PC-9 (cell line): ENCODE measurements around the gene AKAP8L. TPM values are rescaled to one million over a fixed set of nuclear protein-coding genes. Genes with fewer than 3 reads are reported as not detected.
"Not testable (repeated sequence)": the region's sequence is repeated elsewhere in the genome, so short reads cannot be mapped to it uniquely, and the experiment has no call there.

Source experiments
- BruUV-seq: library from RNA; stranded (reverse); fragments of 400-500 nt; replicated peaks from 2 replicates; lab custom pipeline; 2021; lab: Mats Ljungman, UMichigan
- CTCF ChIA-PET: fragments of 300-600 bp; sonication (Branson Sonifier 250); formaldehyde crosslinking; loops from one replicate; lab custom pipeline; 2022; ENCODE audit warnings: antibody characterized with exemption; lab: Charles Lee
- POLR2A ChIA-PET: fragments of 300-600 bp; sonication (Branson Sonifier 250); formaldehyde crosslinking; loops from one replicate; lab custom pipeline; 2022; ENCODE audit warnings: antibody characterized with exemption; ENCODE audit not compliant: unreplicated experiment; lab: Charles Lee
- DNase-seq, 2 experiments: peaks; one replicate each; pipeline versions ENCODE4 v3.0.0 to v3.0.0-alpha.2; 2015 to 2022; ENCODE audit warnings: mixed read lengths in 1 of 2
- H2AFZ ChIP-seq: fragments of 200-600 bp; sonication (generic); 2 replicates; pipeline ENCODE4 v1.8.1; 2017; ENCODE audit warnings: antibody characterized with exemption
- H3F3A ChIP-seq: fragments of 200-600 bp; sonication (generic); 2 replicates; pipeline ENCODE4 v1.8.1; 2017; ENCODE audit warnings: antibody characterized with exemption, mild to moderate bottlenecking, low read depth; ENCODE audit not compliant: insufficient read depth
- H3K27ac ChIP-seq: fragments of 200-600 bp; sonication (generic); 2 replicates; pipeline ENCODE4 v1.6.1; 2016; ENCODE audit warnings: mixed run types
- H3K27me3 ChIP-seq: fragments of 200-600 bp; sonication (generic); 2 replicates; pipeline ENCODE4 v1.6.1; 2016; ENCODE audit warnings: low read depth, mixed run types; ENCODE audit not compliant: insufficient read depth
- H3K36me3 ChIP-seq: fragments of 200-600 bp; sonication (generic); 2 replicates; pipeline ENCODE4 v1.6.1; 2016; ENCODE audit warnings: low read depth, mixed run types
- H3K4me1 ChIP-seq: fragments of 200-600 bp; sonication (generic); replicated peaks from 2 replicates; pipeline ENCODE4 v1.6.1; 2016; ENCODE audit warnings: mixed run types; ENCODE audit not compliant: insufficient read depth
- H3K4me2 ChIP-seq: fragments of 200-600 bp; sonication (generic); 2 replicates; pipeline ENCODE4 v1.6.1; 2017; ENCODE audit warnings: mixed run types
- H3K4me3 ChIP-seq: fragments of 200-600 bp; sonication (generic); 2 replicates; pipeline ENCODE4 v1.6.1; 2016; ENCODE audit warnings: mixed run types
- H3K79me2 ChIP-seq: fragments of 200-600 bp; sonication (generic); 2 replicates; pipeline ENCODE4 v1.6.1; 2017; ENCODE audit warnings: low read depth, mixed run types
- H3K9me2 ChIP-seq: fragments of 200-600 bp; sonication (generic); 2 replicates; pipeline ENCODE4 v1.8.1; 2017; ENCODE audit warnings: mild to moderate bottlenecking; ENCODE audit not compliant: insufficient read depth
- H3K9me3 ChIP-seq: fragments of 200-600 bp; sonication (generic); 2 replicates; pipeline ENCODE4 v1.8.1; 2016; ENCODE audit warnings: low read depth; ENCODE audit not compliant: insufficient read depth
- H4K20me1 ChIP-seq: fragments of 200-600 bp; sonication (generic); 2 replicates; pipeline ENCODE4 v1.8.1; 2017; ENCODE audit not compliant: insufficient read depth
- CTCF ChIP-seq: fragments of 200-600 bp; sonication (generic); conservative IDR thresholded peaks from 2 replicates; pipeline ENCODE4 v1.6.1; 2017; ENCODE audit warnings: mixed run types, antibody characterized with exemption, mild to moderate bottlenecking, moderate library complexity
- EZH2 ChIP-seq: fragments of 200-600 bp; sonication (generic); IDR thresholded peaks from 2 replicates; pipeline ENCODE4 v1.8.0; 2017; ENCODE audit warnings: antibody characterized with exemption, low read depth
- intact Hi-C: fragments of 100-400 bp; cut with micrococcal nuclease; formaldehyde crosslinking; loops from one replicate; pipeline ENCODE4 v1.10.0; 2022; ENCODE audit not compliant: unreplicated experiment
- total RNA-seq: library from RNA; stranded (reverse); gene quantifications from 2 replicates; pipeline ENCODE4 v1.2.3, GENCODE V29; 2021

AKAP8L gene
- total RNA-seq, 1 experiment from 2014 or later: 49.9 TPM

- Histone ChIP-seq H4K20me1 (peaks cover 53% of the 10 kb centered on the region), H2AFZ (no peak overlapping the region), H3K4me3 (peak overlapping the region; percentile 87), H3K79me2 (peaks cover 60% of the 10 kb centered on the region), H3K9me3 (no peaks in the 10 kb centered on the region), H3F3A (peaks cover 28% of the 10 kb centered on the region; the same call in 1 of the 2 replicates), H3K36me3 (peaks cover 7% of the 10 kb centered on the region; the same call in 1 of the 2 replicates), H3K4me1 (peaks cover 17% of the 10 kb centered on the region), H3K4me2 (peak overlapping the region; percentile 93), H3K27ac (no peak overlapping the region), H3K9me2 (no peaks in the 10 kb centered on the region), H3K27me3 (no peaks in the 10 kb centered on the region)
- TF ChIP-seq EZH2 (no peak), CTCF (no peak)
- DNase-seq: no peak
- POLR2A ChIA-PET: no interaction called here
- CTCF ChIA-PET: interaction anchor here (0.6 kb wide), 1 partner anchor 62 kb away, joined by 3 read pairs; no protein-coding TSS in a partner anchor
- TSS peak; percentile 42 for BruUV-seq
- intact Hi-C loops: loop anchor here (2.0 to 5.0 kb wide), 2 partner anchors 39 to 135 kb away; partner anchors contain the start of gene AKAP8
These were observed 1.1 kb downstream of the AKAP8L start for GRCh38 chr19:15417699-15418098.

GRCh38 chr19:15412832-15413231, 6.0 kb downstream of the AKAP8L start:
- Histone ChIP-seq H3K4me2 (no peak overlapping the region), H3K4me1 (peaks cover 29% of the 10 kb centered on the region)
- POLR2A ChIA-PET: no interaction called here

GRCh38 chr19:15411351-15411750, 7.4 kb downstream of the AKAP8L start:
- Histone ChIP-seq H4K20me1 (peaks cover 97% of the 10 kb centered on the region), H3K4me1 (peaks cover 17% of the 10 kb centered on the region; the same call in 1 of the 2 replicates), H3K79me2 (peaks cover 100% of the 10 kb centered on the region), H3K36me3 (peaks cover 23% of the 10 kb centered on the region), H3F3A (peaks cover 16% of the 10 kb centered on the region), H3K27ac (peak overlapping the region; percentile 25; the same call in 1 of the 2 replicates)
- intact Hi-C loops, DNase-seq, BruUV-seq, H3K4me3 ChIP-seq, H3K27me3 ChIP-seq, POLR2A ChIA-PET, CTCF ChIA-PET, H2AFZ ChIP-seq, H3K9me3 ChIP-seq, H3K4me2 ChIP-seq, H3K9me2 ChIP-seq: not testable (repeated sequence)

More at GRCh38 chr19:15412832-15413231, 6.0 kb downstream of the AKAP8L start:
- no TSS peak for BruUV-seq
- H3K4me3 ChIP-seq: no peak overlapping the region
- H2AFZ ChIP-seq: no peak overlapping the region
- no peak overlapping the region for H3K27ac ChIP-seq
- no peak for DNase-seq
- CTCF ChIA-PET: no interaction called here
- no peak for TF ChIP-seq CTCF
- no peak for TF ChIP-seq EZH2
- H3K9me3 ChIP-seq: no peaks in the 10 kb centered on the region
- peaks cover 15% of the 10 kb centered on the region for H3K36me3 ChIP-seq
- H3K79me2 ChIP-seq: peaks cover 100% of the 10 kb centered on the region
- intact Hi-C loops: no loop called here
- no peaks in the 10 kb centered on the region for H3K27me3 ChIP-seq
- no peaks in the 10 kb centered on the region for H3K9me2 ChIP-seq
- H4K20me1 ChIP-seq: peaks cover 97% of the 10 kb centered on the region
- peaks cover 16% of the 10 kb centered on the region for H3F3A ChIP-seq
